Liver (tissue), 9 donors: Measurements from ENCODE around the gene RPL10A. TPM values are rescaled to one million over a fixed set of nuclear protein-coding genes. Genes with fewer than 3 reads are reported as not detected.

Experiments
- DNase-seq: peaks from one replicate; pipeline ENCODE4 v3.0.0-alpha.2; 2017; ENCODE audit warnings: low spot score
- H3K27ac ChIP-seq, 2 donors: one replicate each; pipeline ENCODE4 v1.7.0; 2013; ENCODE audit warnings: inconsistent platforms in 2 of 2, low read length in 2 of 2, control low read depth in 1 of 2, low read depth in 1 of 2, mild to moderate bottlenecking in 1 of 2
- H3K27me3 ChIP-seq, 4 donors: one replicate each; pipeline versions ENCODE4 v1.6.1 to v1.7.0; 2013; ENCODE audit warnings: low read length in 3 of 4, inconsistent platforms in 1 of 4, mild to moderate bottlenecking in 1 of 4, moderate library complexity in 1 of 4; ENCODE audit not compliant: control insufficient read depth in 4 of 4, insufficient read depth in 4 of 4
- H3K36me3 ChIP-seq, 4 donors: one replicate each; pipeline versions ENCODE4 v1.6.1 to v1.7.0; 2013; ENCODE audit warnings: low read length in 3 of 4, mild to moderate bottlenecking in 3 of 4, low read depth in 1 of 4, moderate library complexity in 1 of 4; ENCODE audit not compliant: control insufficient read depth in 4 of 4, insufficient read depth in 3 of 4
- H3K4me1 ChIP-seq, 4 donors: one replicate each; pipeline versions ENCODE4 v1.6.1 to v1.7.0; 2013; ENCODE audit warnings: low read length in 3 of 4, mild to moderate bottlenecking in 3 of 4, moderate library complexity in 1 of 4; ENCODE audit not compliant: control insufficient read depth in 4 of 4, insufficient read depth in 4 of 4
- H3K4me3 ChIP-seq, 3 donors: one replicate each; pipeline versions ENCODE4 v1.6.1 to v1.7.0; 2013; ENCODE audit warnings: low read length in 3 of 3, control low read depth in 1 of 3, low read depth in 1 of 3, mild to moderate bottlenecking in 1 of 3
- H3K9ac ChIP-seq, 2 donors: one replicate each; pipeline ENCODE4 v1.7.0; 2013; ENCODE audit warnings: low read length in 2 of 2, mild to moderate bottlenecking in 2 of 2, moderate library complexity in 2 of 2, control low read depth in 1 of 2, low read depth in 1 of 2
- H3K9me3 ChIP-seq, 4 donors: one replicate each; pipeline versions ENCODE4 v1.6.1 to v1.7.0; 2013; ENCODE audit warnings: low read length in 3 of 4; ENCODE audit not compliant: control insufficient read depth in 4 of 4
- CTCF ChIP-seq: fragments of 150-350 bp; IDR thresholded peaks from 2 replicates; pipeline ENCODE4 v1.5.1; 2017; ENCODE audit warnings: improper control_type of control experiment, low read depth, low read length; ENCODE audit not compliant: missing input control
- EGR1 ChIP-seq, 2 donors: IDR thresholded peaks; 2 replicates each; pipeline ENCODE4 v1.6.1; 2016 to 2018; ENCODE audit warnings: antibody characterized with exemption in 2 of 2, low read depth in 2 of 2
- FOXA2 ChIP-seq: IDR thresholded peaks from 2 replicates; pipeline ENCODE4 v1.6.1; 2016; ENCODE audit warnings: antibody characterized with exemption
- GABPA ChIP-seq, 2 donors: IDR thresholded peaks in 1 of 2; conservative IDR thresholded peaks in 1 of 2; 2 replicates each; pipeline ENCODE4 v1.6.1; 2016; ENCODE audit warnings: antibody characterized with exemption in 2 of 2, mild to moderate bottlenecking in 1 of 2, moderate library complexity in 1 of 2
- HNF4A ChIP-seq, 2 donors: conservative IDR thresholded peaks; 2 replicates each; pipeline ENCODE4 v1.6.1; 2016; ENCODE audit warnings: antibody characterized with exemption in 2 of 2, mild to moderate bottlenecking in 2 of 2
- HNF4G ChIP-seq: IDR thresholded peaks from 2 replicates; pipeline ENCODE4 v1.6.1; 2016; ENCODE audit warnings: antibody characterized with exemption
- JUND ChIP-seq, 2 donors: IDR thresholded peaks; 2 replicates each; pipeline ENCODE4 v1.6.1; 2016; ENCODE audit warnings: antibody characterized with exemption in 2 of 2
- NR2F2 ChIP-seq: IDR thresholded peaks from 2 replicates; pipeline ENCODE4 v1.6.1; 2016; ENCODE audit warnings: antibody characterized with exemption
- RAD21 ChIP-seq, 2 donors: IDR thresholded peaks; 2 replicates each; pipeline ENCODE4 v1.6.1; 2016; ENCODE audit warnings: antibody characterized with exemption in 2 of 2, mild to moderate bottlenecking in 2 of 2
- REST ChIP-seq: IDR thresholded peaks from 2 replicates; pipeline ENCODE4 v1.6.1; 2016; ENCODE audit warnings: antibody characterized with exemption, mild to moderate bottlenecking
- SP1 ChIP-seq: IDR thresholded peaks from 2 replicates; pipeline ENCODE4 v1.6.1; 2018; ENCODE audit warnings: antibody characterized with exemption, mild to moderate bottlenecking
- TAF1 ChIP-seq: conservative IDR thresholded peaks from 2 replicates; pipeline ENCODE4 v1.6.1; 2016; ENCODE audit warnings: antibody characterized with exemption, mild to moderate bottlenecking
- YY1 ChIP-seq: IDR thresholded peaks from 2 replicates; pipeline ENCODE4 v1.6.1; 2016; ENCODE audit warnings: antibody characterized with exemption, mild to moderate bottlenecking
- ZBTB33 ChIP-seq: IDR thresholded peaks from 2 replicates; pipeline ENCODE4 v1.6.1; 2016; ENCODE audit warnings: antibody characterized with exemption
- WGBS: extraction: QIAGEN DNeasy Blood & Tissue Kit; methylation state at CpG from one replicate; pipeline ENCODE4 v1.1.7; 2013; 5-methylcytosine and 5-hydroxymethylcytosine counted together
- polyA plus RNA-seq, 2 donors: library from polyadenylated mRNA; stranded (reverse) in 1 of 2; unstranded in 1 of 2; fragments of 200-250 nt in 1 of 2; fragments of >200 nt in 1 of 2; fragmentation: Nextera tagmentation in 1 of 2; extraction: Ambion mirVana in 1 of 2; gene quantifications; one replicate each; pipeline versions ENCODE4 v1.2.1 to v1.2.3, GENCODE V29; 2013 to 2015
- total RNA-seq, 2 donors: library from RNA; depleted of rRNA; stranded (reverse); fragments of >200 nt; gene quantifications; one replicate each; pipeline ENCODE4 v1.2.3, GENCODE V29; 2014
- TF ChIP-seq, protein P1 (sequence below): IDR thresholded peaks from 2 replicates; pipeline ENCODE4 v1.6.1; 2016; ENCODE audit warnings: antibody characterized with exemption
- TF ChIP-seq, protein P2 (sequence below): IDR thresholded peaks from 2 replicates; pipeline ENCODE4 v1.6.1; 2016; ENCODE audit warnings: antibody characterized with exemption
- donor health status: healthy.
- donor health status: healthy.
- donor health status: healthy.
- donor health status: healthy.
- donor health status: healthy.

The RPL10A gene
- total and polyA plus RNA-seq, 4 donors: 213 to 1,235 (median 528) TPM

DNA sequence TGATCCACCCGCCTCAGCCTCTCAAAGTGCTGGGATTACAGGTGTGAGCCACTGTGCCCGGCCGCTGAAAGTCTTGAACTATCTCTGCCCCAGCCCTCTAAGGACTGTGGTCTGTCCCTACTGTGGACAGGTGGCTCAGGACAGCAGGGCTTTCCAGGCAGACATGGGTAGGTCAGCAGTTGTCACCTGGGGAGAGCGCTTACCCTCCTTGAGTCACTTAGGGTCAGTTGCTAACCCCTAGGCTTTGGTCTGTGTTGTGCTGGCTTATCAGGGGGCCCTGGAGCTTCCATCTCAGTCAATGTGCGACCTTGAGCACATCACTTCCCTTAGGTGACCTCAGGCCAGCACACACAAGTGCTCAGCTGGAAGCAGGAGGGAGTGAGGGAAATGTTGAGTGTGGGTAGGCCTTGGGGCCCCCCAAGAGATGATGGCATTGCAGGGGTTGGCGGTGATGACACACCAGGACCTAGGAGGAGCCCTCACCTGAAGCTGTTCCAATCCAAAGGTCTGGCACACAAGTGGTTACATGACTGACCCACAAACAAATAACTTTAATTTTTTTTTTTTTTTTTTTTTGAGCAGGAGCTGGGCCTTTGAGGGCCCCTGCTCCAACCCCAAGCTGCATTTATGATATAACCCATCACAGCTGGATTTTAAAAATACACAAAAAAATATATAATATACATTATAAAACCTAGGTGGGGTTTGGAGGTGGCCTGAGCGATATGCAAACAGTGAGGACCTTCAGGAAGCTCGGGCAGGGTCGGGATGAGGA lies 5.1 kb downstream of the RPL10A start:
- no peak overlapping the region for H3K27ac ChIP-seq
- WGBS: 90% methylated on average over 9 of the region's 9 CpGs
- peaks cover 0 to 20% (median 16%) of the 10 kb centered on the region in 4 donors for H3K4me1 ChIP-seq
- no peak for TF ChIP-seq FOXA2
- TF ChIP-seq, protein P1, sequence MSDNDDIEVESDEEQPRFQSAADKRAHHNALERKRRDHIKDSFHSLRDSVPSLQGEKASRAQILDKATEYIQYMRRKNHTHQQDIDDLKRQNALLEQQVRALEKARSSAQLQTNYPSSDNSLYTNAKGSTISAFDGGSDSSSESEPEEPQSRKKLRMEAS: no peak
- no peak for TF ChIP-seq EGR1 (IDR thresholded peaks at IDR 0.05; ENCODE audit: low read depth in 2 of 2)
- no peak for TF ChIP-seq JUND (IDR thresholded peaks at IDR 0.05)
- TF ChIP-seq HNF4G: no peak
- TF ChIP-seq GABPA (IDR thresholded peaks at IDR 0.05 in 1 of 2, conservative IDR thresholded peaks at IDR 0.05 in 1 of 2): no peak
- no peak for TF ChIP-seq HNF4A (conservative IDR thresholded peaks at IDR 0.05)
- no peak for TF ChIP-seq SP1
- no peak overlapping the region for H3K4me3 ChIP-seq
- H3K27me3 ChIP-seq: no peaks in the 10 kb centered on the region
- no peak overlapping the region for H3K9ac ChIP-seq
- no peak for DNase-seq
- H3K36me3 ChIP-seq: peaks cover 3 to 45% (median 23%) of the 10 kb centered on the region in 4 donors
- H3K9me3 ChIP-seq: no peaks in the 10 kb centered on the region

GRCh38 chr6:35473850-35474130 lies 5.6 kb downstream of the RPL10A start:
- peaks cover 0 to 19% (median 16%) of the 10 kb centered on the region in 4 donors for H3K4me1 ChIP-seq
- H3K27me3 ChIP-seq: no peaks in the 10 kb centered on the region
- DNase-seq: no peak
- H3K4me3 ChIP-seq: no peak overlapping the region
- H3K9me3 ChIP-seq: no peaks in the 10 kb centered on the region
- H3K36me3 ChIP-seq: peaks cover 3 to 48% (median 25%) of the 10 kb centered on the region in 4 donors
- no peak for TF ChIP-seq EGR1 (IDR thresholded peaks at IDR 0.05; ENCODE audit: low read depth in 2 of 2)
- no peak for TF ChIP-seq YY1
- TF ChIP-seq NR2F2: no peak
- no peak for TF ChIP-seq HNF4A (conservative IDR thresholded peaks at IDR 0.05)
- TF ChIP-seq, protein P2, sequence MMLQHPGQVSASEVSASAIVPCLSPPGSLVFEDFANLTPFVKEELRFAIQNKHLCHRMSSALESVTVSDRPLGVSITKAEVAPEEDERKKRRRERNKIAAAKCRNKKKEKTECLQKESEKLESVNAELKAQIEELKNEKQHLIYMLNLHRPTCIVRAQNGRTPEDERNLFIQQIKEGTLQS: no peak
- no peak for TF ChIP-seq SP1
- no peak for TF ChIP-seq RAD21 (IDR thresholded peaks at IDR 0.05)
- no peak for TF ChIP-seq ZBTB33
- TF ChIP-seq, protein P1: no peak
- TF ChIP-seq TAF1: no peak
- no peak overlapping the region for H3K27ac ChIP-seq
- H3K9ac ChIP-seq: no peak overlapping the region

GRCh38 chr6:35474131-35474941 lies 6.1 kb downstream of the RPL10A start:
- Histone ChIP-seq H3K27ac (no peak overlapping the region), H3K4me1 (peaks cover 0 to 18% (median 13%) of the 10 kb centered on the region in 4 donors), H3K9me3 (no peaks in the 10 kb centered on the region), H3K9ac (no peak overlapping the region), H3K4me3 (no peak overlapping the region), H3K27me3 (no peaks in the 10 kb centered on the region), H3K36me3 (peaks cover 3 to 51% (median 24%) of the 10 kb centered on the region in 4 donors)
- no peak for DNase-seq
- 93% methylated on average over 14 of the region's 14 CpGs for WGBS
- TF ChIP-seq YY1 (no peak), FOXA2 (no peak), NR2F2 (no peak), CTCF (no peak), SP1 (no peak), HNF4G (no peak), RAD21 (IDR thresholded peaks at IDR 0.05) (no peak), TAF1 (no peak), JUND (IDR thresholded peaks at IDR 0.05) (no peak), HNF4A (conservative IDR thresholded peaks at IDR 0.05) (no peak), REST (no peak)
- TF ChIP-seq, protein P2: no peak
